ENCODE results near the gene KL.

Gene KL

GRCh38 chr13:33016414-33017322, at the start of gene KL:
Gene KL (plus strand): TSS chr13:33016423. CDS start chr13:33016441, 18 bp downstream.
- peak within 1 kb of the TSS; percentile 39 for H3K4me3 ChIP-seq (ENCODE audit: low read length)
- DNase-seq (ENCODE audit: low read depth): no peak
- TF ChIP-seq, protein P1, sequence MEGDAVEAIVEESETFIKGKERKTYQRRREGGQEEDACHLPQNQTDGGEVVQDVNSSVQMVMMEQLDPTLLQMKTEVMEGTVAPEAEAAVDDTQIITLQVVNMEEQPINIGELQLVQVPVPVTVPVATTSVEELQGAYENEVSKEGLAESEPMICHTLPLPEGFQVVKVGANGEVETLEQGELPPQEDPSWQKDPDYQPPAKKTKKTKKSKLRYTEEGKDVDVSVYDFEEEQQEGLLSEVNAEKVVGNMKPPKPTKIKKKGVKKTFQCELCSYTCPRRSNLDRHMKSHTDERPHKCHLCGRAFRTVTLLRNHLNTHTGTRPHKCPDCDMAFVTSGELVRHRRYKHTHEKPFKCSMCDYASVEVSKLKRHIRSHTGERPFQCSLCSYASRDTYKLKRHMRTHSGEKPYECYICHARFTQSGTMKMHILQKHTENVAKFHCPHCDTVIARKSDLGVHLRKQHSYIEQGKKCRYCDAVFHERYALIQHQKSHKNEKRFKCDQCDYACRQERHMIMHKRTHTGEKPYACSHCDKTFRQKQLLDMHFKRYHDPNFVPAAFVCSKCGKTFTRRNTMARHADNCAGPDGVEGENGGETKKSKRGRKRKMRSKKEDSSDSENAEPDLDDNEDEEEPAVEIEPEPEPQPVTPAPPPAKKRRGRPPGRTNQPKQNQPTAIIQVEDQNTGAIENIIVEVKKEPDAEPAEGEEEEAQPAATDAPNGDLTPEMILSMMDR (conservative IDR thresholded peaks at IDR 0.05; ENCODE audit: low read depth, low read length): no peak

DNA sequence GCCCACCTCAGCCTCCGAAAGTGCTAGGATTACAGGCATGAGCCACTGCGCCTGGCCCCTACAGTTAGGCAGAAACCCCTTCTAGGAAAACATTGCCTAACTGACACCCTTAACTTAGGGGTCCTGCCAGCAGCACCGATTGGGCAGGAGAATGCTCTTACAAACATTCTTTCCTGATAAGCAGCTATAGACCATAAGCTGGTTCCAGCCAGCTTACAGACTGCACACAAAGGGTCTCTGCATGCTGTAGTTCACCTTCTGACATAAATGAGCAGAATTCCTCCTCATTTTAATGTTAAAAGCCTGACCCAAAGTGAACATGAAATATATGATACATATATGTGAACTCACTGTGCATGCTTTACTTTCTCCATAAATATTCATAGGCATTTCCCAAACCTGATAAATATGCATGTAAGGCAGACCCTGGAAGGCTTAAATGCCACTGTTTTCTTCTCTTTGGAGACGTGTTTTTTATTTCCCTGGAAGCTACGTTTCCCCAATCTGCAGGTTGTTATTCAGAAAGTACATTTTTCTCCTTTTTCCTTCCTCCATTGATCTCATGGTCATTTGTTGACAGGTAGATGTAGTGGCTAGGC, 48.5 kb upstream of the KL start:
- no peak for DNase-seq (ENCODE audit: low read depth)
- H3K4me3 ChIP-seq (ENCODE audit: low read length): no peak overlapping the region
- TF ChIP-seq, protein P1 (conservative IDR thresholded peaks at IDR 0.05; ENCODE audit: low read depth, low read length): no peak

GRCh38 chr13:32968316-32968715, 47.9 kb upstream of the KL start:
- no peak for DNase-seq (ENCODE audit: low read depth)
- TF ChIP-seq, protein P1 (conservative IDR thresholded peaks at IDR 0.05; ENCODE audit: low read depth, low read length): no peak
- H3K4me3 ChIP-seq (ENCODE audit: low read length): no peak overlapping the region

GRCh38 chr13:32968793-32969192, 47.4 kb upstream of the KL start:
- TF ChIP-seq, protein P1 (conservative IDR thresholded peaks at IDR 0.05; ENCODE audit: low read depth, low read length): no peak
- no peak overlapping the region for H3K4me3 ChIP-seq (ENCODE audit: low read length)
- DNase-seq (ENCODE audit: low read depth): no peak

DNA sequence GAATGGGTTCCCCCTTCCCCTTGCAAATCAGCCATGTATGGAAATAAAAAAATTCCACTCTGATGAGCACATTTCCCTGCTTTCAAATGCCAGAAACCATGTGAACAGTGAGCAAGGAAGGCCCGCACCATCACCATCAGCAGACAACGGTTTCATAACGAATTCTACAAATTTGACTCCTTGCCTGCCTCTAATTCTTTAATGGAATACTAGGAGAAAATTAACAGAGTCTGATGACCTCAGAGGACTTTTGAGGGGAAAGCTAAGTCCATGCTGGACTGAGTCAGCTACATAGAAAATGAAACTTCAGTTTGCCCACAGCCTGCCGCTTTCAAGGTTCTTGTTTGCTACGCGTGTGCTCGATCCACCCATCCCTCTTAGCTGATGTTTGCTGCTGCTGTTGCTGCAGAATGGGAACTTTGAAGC, 46.7 kb upstream of the KL start:
- TF ChIP-seq, protein P1 (conservative IDR thresholded peaks at IDR 0.05; ENCODE audit: low read depth, low read length): no peak
- H3K4me3 ChIP-seq (ENCODE audit: low read length): no peak overlapping the region
- no peak for DNase-seq (ENCODE audit: low read depth)

GRCh38 chr13:32976056-32976805, 40.0 kb upstream of the KL start:
- TF ChIP-seq, protein P1 (conservative IDR thresholded peaks at IDR 0.05; ENCODE audit: low read depth, low read length): no peak
- no peak for DNase-seq (ENCODE audit: low read depth)
- H3K4me3 ChIP-seq (ENCODE audit: low read length): no peak overlapping the region
